ENCODE data around the gene CRYBA4. TPM values are rescaled to one million over a fixed set of nuclear protein-coding genes. Genes with fewer than 3 reads are reported as not detected.

The CRYBA4 gene
- total and polyA plus RNA-seq, 10 of the 15 experiments (the other 5 are each of a cell fraction or from before 2014, with no cell fraction given): 0.12 to 0.17 TPM; not detected in 8

- peak; percentile 94 for TF ChIP-seq MLLT1 (IDR thresholded peaks at IDR 0.05)
- TF ChIP-seq DPF2 (IDR thresholded peaks at IDR 0.05): peak; percentile 99
- peak; percentile 98 for TF ChIP-seq NFIC (IDR thresholded peaks at IDR 0.05; ENCODE audit: low read depth, low read length)
- TF ChIP-seq ELK1 (IDR thresholded peaks at IDR 0.05; ENCODE audit: low read depth, low read length): peak; percentile 75
- peak; percentile 98 for TF ChIP-seq JUND (IDR thresholded peaks at IDR 0.05; ENCODE audit: low read depth, low read length)
- TF ChIP-seq USF2 (IDR thresholded peaks at IDR 0.05; ENCODE audit: borderline replicate concordance, low read depth, low read length): no peak; the same call in 1 of the 2 replicates
- TF ChIP-seq STAT1 (conservative IDR thresholded peaks at IDR 0.05): no peak
- no peak for TF ChIP-seq SMAD5 (IDR thresholded peaks at IDR 0.05; ENCODE audit: low read depth)
- peak; percentile 90 for TF ChIP-seq ZNF217 (IDR thresholded peaks at IDR 0.05)
- TF ChIP-seq IRF4 (IDR thresholded peaks at IDR 0.05; ENCODE audit: low read depth, low read length): peak; percentile 99
- TF ChIP-seq NRF1 (conservative IDR thresholded peaks at IDR 0.05; ENCODE audit: low read depth, low read length): no peak
- no peak; the same call in 1 of the 2 replicates for TF ChIP-seq ZNF207 (IDR thresholded peaks at IDR 0.05; ENCODE audit: borderline replicate concordance)
- peak; percentile 100 for TF ChIP-seq IKZF2 (IDR thresholded peaks at IDR 0.05)
- no peak for TF ChIP-seq BCLAF1 (IDR thresholded peaks at IDR 0.05)
- no peak for TF ChIP-seq SMC3 (IDR thresholded peaks at IDR 0.05; ENCODE audit: borderline replicate concordance, low read length)
- 0 out of 2 replicates have a peak, but pooled peaks have one; percentile 32 for TF ChIP-seq MAX (IDR thresholded peaks at IDR 0.05; ENCODE audit: low read depth, low read length)
- TF ChIP-seq HDAC2 (IDR thresholded peaks at IDR 0.05): 0 out of 2 replicates have a peak, but pooled peaks have one; percentile 67
- TF ChIP-seq PKNOX1 (IDR thresholded peaks at IDR 0.05): peak; percentile 90
- peak; percentile 100 for TF ChIP-seq TCF12 (IDR thresholded peaks at IDR 0.05; ENCODE audit: low read depth, low read length)
- TF ChIP-seq JUNB (IDR thresholded peaks at IDR 0.05): peak; percentile 99
Observed at GRCh38 chr22:26610072-26610958, 11.4 kb upstream of the CRYBA4 start (continued).
